GM12892 (cell line): ENCODE results near the gene FCN1.

Source experiments
- POLR2A ChIP-seq: IDR thresholded peaks from 2 replicates; pipeline ENCODE4 v1.6.1; 2011; ENCODE audit warnings: low read depth, low read length, control low read depth
- POLR2AphosphoS5 ChIP-seq: IDR thresholded peaks from 2 replicates; pipeline ENCODE4 v1.6.1; 2011; ENCODE audit warnings: low read depth, low read length, control low read depth

GRCh38 chr9:134966270-134966669 is 48.6 kb upstream of the FCN1 start:
- TF ChIP-seq POLR2A (no peak), POLR2AphosphoS5 (no peak)
